SU-DHL-6 (cell line): ENCODE data around the gene DDX52.

ENCODE experiments used
- H2AFZ ChIP-seq: fragments of 200-600 bp; sonication (generic); 2 replicates; pipeline ENCODE4 v1.6.1; 2014; ENCODE audit warnings: low read depth, mild to moderate bottlenecking, moderate library complexity, mixed read lengths, antibody characterized with exemption, low read length; ENCODE audit not compliant: severe bottlenecking
- H3F3A ChIP-seq: fragments of 200-600 bp; shearing (Covaris generic); 2 replicates; pipeline ENCODE4 v1.6.0; 2016; ENCODE audit warnings: antibody characterized with exemption, mild to moderate bottlenecking; ENCODE audit not compliant: insufficient read depth
- H3K27ac ChIP-seq: fragments of 200-600 bp; sonication (generic); 2 replicates; pipeline ENCODE4 v1.5.1; 2016; ENCODE audit warnings: low read depth, mild to moderate bottlenecking, low read length, moderate library complexity, mixed read lengths
- H3K27me3 ChIP-seq: fragments of 200-600 bp; sonication (generic), shearing (Covaris generic); 2 replicates; pipeline ENCODE4 v1.6.0; 2014; ENCODE audit warnings: mild to moderate bottlenecking, low read length
- H3K36me3 ChIP-seq: fragments of 200-600 bp; sonication (generic); 2 replicates; pipeline ENCODE4 v1.6.1; 2014; ENCODE audit warnings: mild to moderate bottlenecking, low read length, mixed read lengths
- H3K4me2 ChIP-seq: fragments of 300-600, 200-600 bp; shearing (Covaris generic), sonication (generic); 2 replicates; pipeline ENCODE4 v1.6.0; 2014; ENCODE audit warnings: low read length, low read depth, mild to moderate bottlenecking; ENCODE audit not compliant: poor library complexity, severe bottlenecking
- H3K4me3 ChIP-seq: fragments of 200-600 bp; sonication (generic); 2 replicates; pipeline ENCODE4 v1.5.1; 2014; ENCODE audit warnings: antibody characterized with exemption, low read length, mild to moderate bottlenecking, mixed read lengths; ENCODE audit not compliant: insufficient read depth, poor library complexity, severe bottlenecking
- H3K79me2 ChIP-seq: fragments of 200-600 bp; sonication (generic); 2 replicates; pipeline ENCODE4 v1.6.1; 2014; ENCODE audit warnings: mild to moderate bottlenecking, low read length, moderate library complexity; ENCODE audit not compliant: insufficient read depth
- H3K9ac ChIP-seq: fragments of 200-600 bp; sonication (generic); 2 replicates; pipeline ENCODE4 v1.7.0; 2014; ENCODE audit warnings: mild to moderate bottlenecking, low read length
- H3K9me2 ChIP-seq: fragments of 200-600 bp; sonication (generic); replicated peaks from 2 replicates; pipeline ENCODE4 v1.6.1; 2014; ENCODE audit warnings: low read length; ENCODE audit not compliant: insufficient read depth
- H3K9me3 ChIP-seq: fragments of 200-600 bp; sonication (generic); 2 replicates; pipeline ENCODE4 v1.6.1; 2014; ENCODE audit warnings: low read length, mixed read lengths; ENCODE audit not compliant: insufficient read depth
- H4K20me1 ChIP-seq: fragments of 200-600 bp; sonication (generic); 2 replicates; pipeline ENCODE4 v1.6.1; 2014; ENCODE audit warnings: low read depth, mild to moderate bottlenecking, antibody characterized with exemption, low read length, moderate library complexity, mixed read lengths
- EZH2phosphoT487 ChIP-seq: fragments of 200-600 bp; sonication (generic), shearing (Covaris generic); conservative IDR thresholded peaks from 2 replicates; pipeline ENCODE4 v1.6.1; 2018; ENCODE audit warnings: mild to moderate bottlenecking, antibody characterized with exemption, low read length, moderate library complexity, mixed read lengths
- TF ChIP-seq, protein P1 (sequence below): fragments of 200-600 bp; sonication (generic); IDR thresholded peaks from one replicate; pipeline ENCODE4 v1.5.1; 2017; ENCODE audit warnings: antibody characterized with exemption, mild to moderate bottlenecking, low read length, moderate library complexity; ENCODE audit not compliant: insufficient read depth, poor library complexity, severe bottlenecking

The DDX52 gene

DNA sequence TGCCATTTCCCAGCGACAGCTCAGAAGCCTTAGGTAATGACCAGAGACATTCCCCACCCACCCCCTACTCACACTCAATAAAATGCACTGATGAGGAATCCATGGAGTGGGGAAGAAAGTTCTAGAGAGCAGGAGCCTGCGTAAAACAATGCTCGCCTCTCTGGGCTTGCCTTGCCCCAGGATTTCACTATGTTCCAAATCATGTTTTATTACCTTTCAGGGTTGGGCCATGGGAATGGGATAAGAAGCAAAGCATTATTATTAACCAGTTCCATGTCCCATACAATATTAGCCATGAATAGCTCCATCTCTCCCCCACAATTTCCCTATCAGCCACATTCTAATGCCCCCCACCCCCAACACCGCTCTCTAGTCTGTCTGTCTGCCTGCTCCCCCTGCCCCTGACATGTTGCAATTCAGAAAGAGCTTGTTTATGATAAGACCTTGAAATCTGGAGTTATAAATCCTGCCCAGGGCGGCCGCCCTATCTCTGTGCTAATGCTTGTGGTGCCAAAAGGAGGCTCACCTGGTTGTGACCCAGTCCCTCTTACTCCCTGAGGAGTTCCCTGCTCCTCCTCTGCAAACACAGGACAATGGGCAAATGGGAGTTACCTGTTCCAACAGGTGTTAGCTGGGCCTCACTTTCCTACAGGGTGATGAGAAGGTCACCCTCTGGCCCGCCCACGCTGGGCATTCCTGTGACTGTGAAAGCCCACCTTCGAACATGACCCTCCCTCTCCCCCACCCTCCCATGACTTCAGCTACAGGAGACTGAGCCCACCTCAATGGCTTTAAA, 28.0 kb upstream of the DDX52 start:
- no peaks in the 10 kb centered on the region for H4K20me1 ChIP-seq
- no peak overlapping the region for H3K9ac ChIP-seq
- H3F3A ChIP-seq, result no peaks in the 10 kb centered on the region
- H3K27ac ChIP-seq, result no peak overlapping the region
- TF ChIP-seq EZH2phosphoT487, result no peak
- no peak overlapping the region for H3K4me2 ChIP-seq
- H3K79me2 ChIP-seq, result no peaks in the 10 kb centered on the region
- H2AFZ ChIP-seq, result no peak overlapping the region
- no peaks in the 10 kb centered on the region for H3K9me3 ChIP-seq
- H3K4me3 ChIP-seq, result no peak overlapping the region
- H3K27me3 ChIP-seq, result no peaks in the 10 kb centered on the region
- no peaks in the 10 kb centered on the region for H3K36me3 ChIP-seq
- no peaks in the 10 kb centered on the region for H3K9me2 ChIP-seq

DNA sequence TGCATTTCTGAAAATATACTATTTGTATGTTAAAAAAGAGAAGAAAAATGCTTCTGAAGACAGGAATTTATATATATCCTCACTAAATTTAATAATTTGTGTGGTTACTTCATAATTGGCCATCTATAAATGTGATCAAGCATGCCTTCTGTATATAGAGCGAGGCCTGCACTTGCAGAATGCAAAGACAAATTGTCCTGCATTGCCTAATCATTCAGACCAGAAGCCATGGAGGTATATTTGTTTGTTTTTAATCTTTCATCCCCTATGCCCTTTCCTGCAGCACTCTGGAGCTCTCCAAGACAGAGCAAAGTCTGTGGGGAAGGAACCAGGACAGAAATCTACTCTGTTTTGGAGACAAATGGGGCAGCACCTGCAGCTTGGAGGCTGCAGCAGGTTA, 23.8 kb upstream of the DDX52 start:
- Histone ChIP-seq H3K27me3 (no peaks in the 10 kb centered on the region), H4K20me1 (no peaks in the 10 kb centered on the region), H3K79me2 (no peaks in the 10 kb centered on the region), H3K4me3 (no peak overlapping the region), H3K4me2 (no peak overlapping the region), H3F3A (no peaks in the 10 kb centered on the region), H3K9ac (no peak overlapping the region), H3K9me3 (no peaks in the 10 kb centered on the region), H3K9me2 (no peaks in the 10 kb centered on the region), H3K27ac (no peak overlapping the region), H3K36me3 (no peaks in the 10 kb centered on the region), H2AFZ (no peak overlapping the region)
- TF ChIP-seq EZH2phosphoT487, result no peak
- TF ChIP-seq, protein P1, sequence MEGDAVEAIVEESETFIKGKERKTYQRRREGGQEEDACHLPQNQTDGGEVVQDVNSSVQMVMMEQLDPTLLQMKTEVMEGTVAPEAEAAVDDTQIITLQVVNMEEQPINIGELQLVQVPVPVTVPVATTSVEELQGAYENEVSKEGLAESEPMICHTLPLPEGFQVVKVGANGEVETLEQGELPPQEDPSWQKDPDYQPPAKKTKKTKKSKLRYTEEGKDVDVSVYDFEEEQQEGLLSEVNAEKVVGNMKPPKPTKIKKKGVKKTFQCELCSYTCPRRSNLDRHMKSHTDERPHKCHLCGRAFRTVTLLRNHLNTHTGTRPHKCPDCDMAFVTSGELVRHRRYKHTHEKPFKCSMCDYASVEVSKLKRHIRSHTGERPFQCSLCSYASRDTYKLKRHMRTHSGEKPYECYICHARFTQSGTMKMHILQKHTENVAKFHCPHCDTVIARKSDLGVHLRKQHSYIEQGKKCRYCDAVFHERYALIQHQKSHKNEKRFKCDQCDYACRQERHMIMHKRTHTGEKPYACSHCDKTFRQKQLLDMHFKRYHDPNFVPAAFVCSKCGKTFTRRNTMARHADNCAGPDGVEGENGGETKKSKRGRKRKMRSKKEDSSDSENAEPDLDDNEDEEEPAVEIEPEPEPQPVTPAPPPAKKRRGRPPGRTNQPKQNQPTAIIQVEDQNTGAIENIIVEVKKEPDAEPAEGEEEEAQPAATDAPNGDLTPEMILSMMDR, result no peak

DNA sequence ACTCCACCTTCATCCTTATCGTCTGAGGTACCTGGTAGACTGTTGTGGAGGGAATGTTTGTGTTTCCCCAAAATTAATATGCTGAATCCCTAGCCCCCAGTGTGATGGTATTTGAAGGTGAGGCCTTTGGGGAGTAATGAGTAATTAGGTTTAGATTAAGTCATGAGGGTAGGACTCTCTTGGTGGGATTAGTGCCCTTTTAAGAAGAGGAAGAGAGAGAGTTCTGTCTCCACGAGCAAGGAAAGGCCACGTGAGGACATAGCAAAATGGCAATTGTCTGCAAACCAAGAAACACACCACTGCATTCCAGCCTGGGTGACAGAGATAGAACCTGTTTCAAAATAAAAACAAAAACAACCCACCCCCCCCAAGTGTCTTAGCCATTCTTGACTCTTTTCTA, 21.0 kb upstream of the DDX52 start:
- Histone ChIP-seq H3K4me3 (no peak overlapping the region), H3K9me3 (no peaks in the 10 kb centered on the region), H3K4me2 (no peak overlapping the region), H3F3A (no peaks in the 10 kb centered on the region), H4K20me1 (no peaks in the 10 kb centered on the region), H3K9ac (no peak overlapping the region), H3K79me2 (no peaks in the 10 kb centered on the region), H3K27me3 (no peaks in the 10 kb centered on the region), H3K9me2 (no peaks in the 10 kb centered on the region), H3K36me3 (no peaks in the 10 kb centered on the region), H3K27ac (no peak overlapping the region), H2AFZ (no peak overlapping the region)
- TF ChIP-seq EZH2phosphoT487, result no peak
- TF ChIP-seq, protein P1, result no peak

DNA sequence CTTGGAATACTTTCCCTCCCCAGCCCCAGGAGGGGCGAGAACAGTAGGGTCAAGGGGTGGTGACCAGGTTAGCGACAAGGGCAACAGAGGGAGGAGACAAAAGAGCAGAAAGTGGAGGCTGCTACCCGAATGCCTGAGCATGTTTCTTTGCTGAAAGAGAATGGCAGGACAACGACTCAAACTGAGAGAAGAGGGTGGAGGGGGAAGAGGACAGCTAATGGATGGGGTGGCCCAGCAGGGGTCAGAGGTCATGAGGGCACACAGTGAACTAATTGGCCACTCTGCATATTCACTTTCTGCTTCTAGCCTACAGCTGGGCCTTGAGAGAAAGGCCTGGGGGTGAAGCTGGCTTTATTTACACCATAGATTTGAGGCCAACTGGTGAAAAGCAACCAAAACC, 19.1 kb upstream of the DDX52 start:
- no peaks in the 10 kb centered on the region for H3K27me3 ChIP-seq
- no peak overlapping the region for H3K9ac ChIP-seq
- H3K4me2 ChIP-seq, result no peak overlapping the region
- H2AFZ ChIP-seq, result no peak overlapping the region
- H3F3A ChIP-seq, result no peaks in the 10 kb centered on the region
- H3K36me3 ChIP-seq, result no peaks in the 10 kb centered on the region
- no peaks in the 10 kb centered on the region for H4K20me1 ChIP-seq
- no peak overlapping the region for H3K27ac ChIP-seq
- no peak overlapping the region for H3K4me3 ChIP-seq
- no peaks in the 10 kb centered on the region for H3K79me2 ChIP-seq
- no peaks in the 10 kb centered on the region for H3K9me2 ChIP-seq
- no peaks in the 10 kb centered on the region for H3K9me3 ChIP-seq
- no peak for TF ChIP-seq EZH2phosphoT487
- TF ChIP-seq, protein P1, result no peak
